ENCODE data around the gene KRTCAP2.
A peak's percentile ranks its signal among the peaks of the same experiment; 100 is the strongest.

KRTCAP2 gene

GRCh38 chr1:155130272-155131006 is 42.7 kb downstream of the KRTCAP2 start:
- no peak for DNase-seq

GRCh38 chr1:155128755-155129473 is 44.2 kb downstream of the KRTCAP2 start:
- no peak for DNase-seq

- DNase-seq: no peak
These were observed 44.9 kb downstream of the KRTCAP2 start for GRCh38 chr1:155127967-155128754.

- peak; percentile 24 for DNase-seq
These were observed 45.8 kb downstream of the KRTCAP2 start, which contains the start of gene EFNA1 for GRCh38 chr1:155127105-155127966. Gene EFNA1 (plus strand): TSS chr1:155127876. CDS start chr1:155127978, 102 bp downstream.

- no peak for DNase-seq
These were observed 46.5 kb downstream of the KRTCAP2 start for GRCh38 chr1:155126556-155127104.

GRCh38 chr1:155125946-155126555 is 47.1 kb downstream of the KRTCAP2 start:
- DNase-seq: no peak

- no peak for DNase-seq
These were observed 47.6 kb downstream of the KRTCAP2 start for GRCh38 chr1:155125511-155125945.

- DNase-seq: peak; percentile 38
These were observed 48.3 kb downstream of the KRTCAP2 start for GRCh38 chr1:155124503-155125463.

GRCh38 chr1:155123801-155124200 is 49.3 kb downstream of the KRTCAP2 start:
- DNase-seq: no peak

- DNase-seq: no peak
These were observed 50.8 kb downstream of the KRTCAP2 start for GRCh38 chr1:155122308-155122707.

- DNase-seq: no peak
These were observed 51.9 kb downstream of the KRTCAP2 start for GRCh38 chr1:155121249-155121648.

- DNase-seq: no peak
These were observed 52.9 kb downstream of the KRTCAP2 start for GRCh38 chr1:155120253-155120652.

Data from fibroblast of skin of right biceps (primary cell).